ENCODE results near the gene PLEKHM1. TPM values are rescaled to one million over a fixed set of nuclear protein-coding genes. Genes with fewer than 3 reads are reported as not detected.

The PLEKHM1 gene
- total RNA-seq, 1 donor from 2014 or later = 37.0 TPM

DNA sequence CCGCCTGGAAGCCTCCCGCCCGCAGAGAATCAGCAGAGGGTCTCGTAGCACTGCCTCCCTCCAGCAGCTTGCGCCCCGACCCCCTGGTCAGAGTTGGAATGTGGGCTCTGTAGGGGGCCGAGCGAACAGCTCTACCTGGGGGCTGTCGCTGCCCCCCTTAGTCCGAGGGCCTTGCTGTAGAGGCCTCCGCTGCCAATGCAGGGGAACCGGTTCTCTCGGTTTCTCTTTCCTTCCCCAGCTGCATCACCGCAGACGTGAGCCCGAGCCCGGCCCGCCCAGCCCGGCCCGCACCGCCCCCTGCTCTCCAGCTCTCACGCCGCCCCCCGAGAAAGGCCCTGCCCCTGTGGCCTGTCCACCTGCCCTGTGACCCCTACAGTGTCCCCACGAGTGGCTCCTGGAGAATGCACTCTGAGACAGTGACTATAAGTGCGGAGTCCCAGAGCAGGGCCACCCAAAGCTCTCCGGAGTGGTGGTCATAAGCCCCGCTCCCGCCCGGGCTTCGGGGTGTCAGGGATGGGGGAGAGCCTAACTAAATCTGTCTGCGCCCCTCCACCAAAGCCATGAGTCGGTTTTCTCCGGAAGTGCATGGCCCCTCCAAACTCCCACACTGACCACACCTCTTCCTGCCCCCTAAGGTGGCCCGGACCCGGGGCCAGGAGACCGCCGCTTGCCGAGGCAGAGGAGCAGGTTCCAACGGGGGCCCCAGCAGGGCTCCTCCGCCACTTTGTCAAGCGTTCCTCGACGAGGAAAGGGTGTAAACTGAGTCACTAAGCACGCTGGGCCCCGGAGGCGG is 59.6 kb downstream of the PLEKHM1 start:
- Mint-ChIP-seq H3K27me3 (no peaks in the 10 kb centered on the region), H3K4me1 (peaks cover 21% of the 10 kb centered on the region), H3K36me3 (ENCODE audit: low read depth) (peaks cover 2% of the 10 kb centered on the region), H3K9me3 (no peaks in the 10 kb centered on the region), H3K4me3 (peak overlapping the region; percentile 85), H3K27ac (no peak overlapping the region)
- DNase-seq = peak; percentile 86
- intact Hi-C loops (cut with micrococcal nuclease) = no loop called here

DNA sequence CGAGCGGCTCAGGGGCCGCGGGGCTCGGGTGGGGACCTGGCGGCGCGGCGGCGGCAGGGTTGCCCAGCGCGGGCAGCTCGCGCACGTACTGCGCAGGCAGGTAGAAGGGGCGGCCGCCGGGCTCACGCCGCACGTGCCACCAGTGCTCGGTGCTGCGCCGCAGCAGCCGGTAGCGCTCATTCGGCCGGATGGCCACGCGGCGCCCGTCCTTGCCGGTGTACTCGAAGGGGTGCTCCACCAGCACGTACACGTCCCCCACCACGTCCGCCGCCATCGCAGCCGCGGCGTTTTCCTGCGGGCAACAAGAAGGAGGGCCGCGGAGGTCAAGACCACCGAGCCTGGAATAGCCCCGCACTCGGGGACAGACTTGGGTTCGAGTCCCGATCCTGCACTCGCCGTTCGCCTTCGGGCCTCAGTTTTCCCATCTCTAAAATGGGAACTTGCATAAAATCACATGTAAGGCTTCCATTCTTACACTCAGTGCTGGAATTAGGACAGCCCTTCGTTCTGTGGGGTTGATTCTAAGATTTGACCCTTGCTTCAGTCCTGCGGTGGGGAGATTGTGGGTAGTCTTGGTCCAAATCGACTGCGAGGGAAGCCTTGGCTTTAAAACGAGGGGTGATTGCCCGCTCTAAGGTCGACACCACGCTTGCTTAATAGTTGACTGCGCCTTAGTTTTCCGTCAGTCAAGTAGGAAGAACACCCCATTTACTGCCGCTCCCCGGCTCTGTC is 60.3 kb downstream of the PLEKHM1 start:
- Mint-ChIP-seq H3K27me3 (no peaks in the 10 kb centered on the region), H3K4me1 (peaks cover 21% of the 10 kb centered on the region), H3K36me3 (ENCODE audit: low read depth) (peaks cover 2% of the 10 kb centered on the region), H3K4me3 (peak overlapping the region; percentile 85), H3K9me3 (no peaks in the 10 kb centered on the region), H3K27ac (no peak overlapping the region)
- no peak for DNase-seq
- intact Hi-C loops (cut with micrococcal nuclease) = no loop called here

DNA sequence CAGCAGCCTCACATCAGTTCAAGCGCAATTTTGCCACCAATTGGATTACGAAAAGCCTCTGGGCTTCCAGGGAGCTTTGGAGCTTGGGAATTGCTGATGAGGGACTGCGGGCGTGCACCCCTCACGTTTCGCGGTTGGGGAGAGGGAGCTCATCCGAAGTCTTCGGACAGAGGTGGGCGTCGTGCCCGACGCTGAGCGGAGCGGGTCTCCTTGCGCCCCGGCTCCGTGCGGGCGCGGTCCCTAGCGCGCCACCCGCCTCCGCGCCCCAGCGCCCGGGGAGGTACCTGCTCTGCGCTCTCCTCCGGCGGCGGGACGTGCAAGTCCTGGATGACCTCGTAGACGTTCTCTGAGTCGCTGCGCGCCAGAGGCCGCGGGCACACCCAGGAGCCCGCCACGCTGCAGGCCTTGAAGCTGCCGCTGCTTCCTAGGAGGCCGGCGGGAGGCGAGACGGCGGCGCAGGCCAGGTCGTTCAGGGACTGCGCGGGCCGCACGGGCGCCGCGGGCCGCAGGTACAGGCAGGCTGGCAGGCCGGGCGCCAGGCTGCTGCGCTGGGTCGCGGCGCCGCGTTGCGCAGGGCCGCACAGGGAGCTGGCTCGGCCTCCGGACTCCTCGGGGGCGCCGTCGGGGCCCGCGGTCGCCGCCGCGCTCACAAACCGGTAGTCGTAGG is 61.0 kb downstream of the PLEKHM1 start:
- H3K4me3 Mint-ChIP-seq = no peak overlapping the region
- H3K9me3 Mint-ChIP-seq = no peaks in the 10 kb centered on the region
- no peak for DNase-seq
- H3K36me3 Mint-ChIP-seq (ENCODE audit: low read depth) = peaks cover 2% of the 10 kb centered on the region
- no peak overlapping the region for H3K27ac Mint-ChIP-seq
- H3K4me1 Mint-ChIP-seq = peaks cover 21% of the 10 kb centered on the region
- H3K27me3 Mint-ChIP-seq = no peaks in the 10 kb centered on the region
- intact Hi-C loops (cut with micrococcal nuclease) = loop anchor here (2.0 kb wide), 1 partner anchor 163 kb away; no protein-coding TSS in a partner anchor

DNA sequence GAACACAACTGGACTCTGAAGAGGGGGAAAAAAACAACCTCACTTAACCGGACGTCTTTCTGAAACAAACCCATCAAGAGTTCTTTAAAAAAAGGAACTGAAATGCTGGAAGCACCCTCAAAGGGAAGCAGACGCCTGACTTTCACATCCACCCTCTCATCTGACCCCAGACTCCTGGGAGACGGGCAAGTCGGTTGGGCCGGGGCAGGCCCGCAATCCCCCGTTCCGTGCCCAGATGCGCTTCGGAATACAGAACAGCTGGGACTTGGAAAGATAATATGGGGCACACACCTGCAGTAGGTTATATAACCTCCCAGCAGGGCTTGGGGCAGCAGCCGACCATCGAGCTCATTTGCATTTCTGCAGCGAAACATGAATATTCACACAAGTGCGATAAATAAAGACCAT is 61.6 kb downstream of the PLEKHM1 start:
- Mint-ChIP-seq H3K36me3 (ENCODE audit: low read depth) (peaks cover 2% of the 10 kb centered on the region), H3K9me3 (no peaks in the 10 kb centered on the region), H3K27ac (no peak overlapping the region), H3K27me3 (no peaks in the 10 kb centered on the region), H3K4me1 (peaks cover 21% of the 10 kb centered on the region), H3K4me3 (peak overlapping the region; percentile 72)
- no peak for DNase-seq
- intact Hi-C loops (cut with micrococcal nuclease) = loop anchor here (2.0 kb wide), 1 partner anchor 164 kb away; no protein-coding TSS in a partner anchor

DNA sequence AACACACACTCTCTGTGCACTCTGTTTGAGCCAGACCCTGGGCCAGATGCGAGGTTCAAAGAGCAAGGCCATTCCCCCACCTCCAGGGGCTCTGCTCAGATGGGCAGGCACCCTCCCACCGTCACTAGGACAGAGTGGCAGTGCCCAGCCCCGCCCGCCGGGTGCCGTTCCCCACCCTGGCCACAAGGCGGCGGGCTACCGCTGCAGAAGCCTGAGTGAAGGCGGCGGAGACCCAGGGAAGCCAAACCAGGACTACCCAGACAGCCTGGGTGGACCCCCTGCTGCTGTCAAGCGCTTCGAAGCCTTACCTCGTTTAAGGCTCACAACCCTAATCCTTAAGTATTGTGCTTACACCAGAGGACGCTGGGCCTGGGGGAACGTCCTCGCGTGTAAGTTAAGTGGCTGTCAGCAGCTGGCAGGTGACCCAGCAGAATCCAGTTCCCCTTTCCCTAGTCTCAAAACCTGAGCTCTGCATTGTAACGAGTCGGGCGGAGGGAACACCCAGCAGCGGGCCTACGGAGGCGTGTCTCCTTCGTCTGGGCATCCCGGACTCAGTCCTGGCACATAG is 62.4 kb downstream of the PLEKHM1 start:
- DNase-seq = peak; percentile 96
- Mint-ChIP-seq H3K9me3 (no peaks in the 10 kb centered on the region), H3K27ac (peak overlapping the region; percentile 67), H3K4me1 (peaks cover 21% of the 10 kb centered on the region), H3K27me3 (no peaks in the 10 kb centered on the region), H3K36me3 (ENCODE audit: low read depth) (peaks cover 2% of the 10 kb centered on the region), H3K4me3 (peak overlapping the region; percentile 72)
- intact Hi-C loops (cut with micrococcal nuclease) = loop anchor here (2.0 kb wide), 1 partner anchor 165 kb away; no protein-coding TSS in a partner anchor

DNA sequence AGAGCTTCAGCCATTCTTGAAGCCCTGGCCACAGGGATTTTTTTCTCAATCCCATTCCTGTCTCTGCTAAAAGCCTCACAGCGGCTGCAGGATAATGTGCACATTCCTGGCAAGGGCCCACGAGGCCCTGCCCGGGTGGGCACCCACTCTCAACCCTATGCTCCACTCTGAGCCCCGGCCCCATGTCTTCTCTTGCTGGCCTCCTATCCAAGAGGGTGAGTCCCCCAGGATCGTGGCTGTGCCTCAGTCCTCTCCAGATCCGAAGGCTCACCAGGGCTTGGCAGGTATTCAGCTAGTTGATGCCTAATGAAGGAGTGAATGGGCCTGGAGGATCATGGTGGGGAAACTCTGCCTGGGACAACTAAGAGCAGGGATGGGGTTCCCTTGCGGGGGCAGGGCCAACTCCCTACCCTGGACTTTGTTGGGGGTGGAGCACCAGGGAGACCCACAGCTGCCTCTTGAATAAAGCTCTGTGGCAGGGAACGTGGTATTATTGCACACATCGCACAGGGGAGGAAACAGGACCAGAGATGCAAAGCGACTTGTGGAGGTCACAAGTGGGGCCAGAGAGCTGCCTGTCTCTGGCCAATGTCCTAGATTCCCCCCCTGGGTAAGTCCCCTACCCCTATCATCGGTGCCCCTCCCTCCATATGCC is 63.2 kb downstream of the PLEKHM1 start:
- H3K4me3 Mint-ChIP-seq = no peak overlapping the region
- H3K36me3 Mint-ChIP-seq (ENCODE audit: low read depth) = peaks cover 4% of the 10 kb centered on the region
- peaks cover 21% of the 10 kb centered on the region for H3K4me1 Mint-ChIP-seq
- no peak overlapping the region for H3K27ac Mint-ChIP-seq
- intact Hi-C loops (cut with micrococcal nuclease) = no loop called here
- H3K27me3 Mint-ChIP-seq = no peaks in the 10 kb centered on the region
- no peak for DNase-seq
- no peaks in the 10 kb centered on the region for H3K9me3 Mint-ChIP-seq

DNA sequence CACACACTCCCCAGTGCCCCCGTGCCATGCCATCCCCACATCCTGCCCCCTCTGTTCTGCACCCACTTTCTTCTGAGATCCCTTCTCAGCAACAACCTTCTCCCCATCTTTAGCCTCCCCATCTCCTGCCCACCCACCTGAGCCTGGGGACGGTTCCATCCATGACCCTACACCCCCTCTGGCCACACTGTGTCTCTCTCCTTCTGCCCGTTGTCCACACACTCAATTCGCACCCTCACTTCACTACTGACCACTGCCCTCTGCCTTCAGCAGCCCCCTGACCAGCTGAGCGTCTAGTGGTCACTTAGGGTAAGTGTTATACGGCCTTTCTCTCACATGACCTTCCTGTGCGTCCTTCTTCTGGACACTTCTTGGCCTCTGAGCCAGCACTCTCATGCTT is 64.0 kb downstream of the PLEKHM1 start:
- no peak overlapping the region for H3K27ac Mint-ChIP-seq
- H3K4me1 Mint-ChIP-seq = peaks cover 21% of the 10 kb centered on the region
- no peak overlapping the region for H3K4me3 Mint-ChIP-seq
- no peak for DNase-seq
- no peaks in the 10 kb centered on the region for H3K9me3 Mint-ChIP-seq
- H3K36me3 Mint-ChIP-seq (ENCODE audit: low read depth) = peaks cover 4% of the 10 kb centered on the region
- H3K27me3 Mint-ChIP-seq = peaks cover under 1% of the 10 kb centered on the region
- intact Hi-C loops (cut with micrococcal nuclease) = no loop called here

DNA sequence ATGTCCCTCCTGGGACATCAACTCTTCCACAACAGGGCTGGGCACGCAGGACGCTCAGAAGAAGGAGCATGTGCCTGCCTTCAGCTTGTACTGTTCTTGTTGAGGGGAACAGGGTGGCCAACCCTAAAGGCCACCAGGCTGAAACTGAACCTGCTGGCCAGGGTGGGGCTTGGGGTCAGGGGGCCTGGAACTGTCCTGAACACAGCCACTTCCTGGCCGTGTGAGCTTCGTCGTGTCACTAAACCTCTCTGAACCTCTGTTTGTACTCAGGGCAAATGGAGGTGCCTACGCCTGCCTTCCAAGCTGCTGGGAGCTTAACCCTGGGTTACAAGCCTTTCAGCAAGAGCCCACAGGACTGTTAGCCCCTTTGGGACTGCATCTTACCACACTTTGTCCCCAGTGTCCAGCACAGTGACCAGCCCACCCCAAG is 64.5 kb downstream of the PLEKHM1 start:
- H3K27ac Mint-ChIP-seq = no peak overlapping the region
- H3K4me3 Mint-ChIP-seq = no peak overlapping the region
- peaks cover 2% of the 10 kb centered on the region for H3K27me3 Mint-ChIP-seq
- H3K36me3 Mint-ChIP-seq (ENCODE audit: low read depth) = peaks cover 4% of the 10 kb centered on the region
- intact Hi-C loops (cut with micrococcal nuclease) = no loop called here
- DNase-seq = no peak
- H3K4me1 Mint-ChIP-seq = peaks cover 18% of the 10 kb centered on the region
- no peaks in the 10 kb centered on the region for H3K9me3 Mint-ChIP-seq

DNA sequence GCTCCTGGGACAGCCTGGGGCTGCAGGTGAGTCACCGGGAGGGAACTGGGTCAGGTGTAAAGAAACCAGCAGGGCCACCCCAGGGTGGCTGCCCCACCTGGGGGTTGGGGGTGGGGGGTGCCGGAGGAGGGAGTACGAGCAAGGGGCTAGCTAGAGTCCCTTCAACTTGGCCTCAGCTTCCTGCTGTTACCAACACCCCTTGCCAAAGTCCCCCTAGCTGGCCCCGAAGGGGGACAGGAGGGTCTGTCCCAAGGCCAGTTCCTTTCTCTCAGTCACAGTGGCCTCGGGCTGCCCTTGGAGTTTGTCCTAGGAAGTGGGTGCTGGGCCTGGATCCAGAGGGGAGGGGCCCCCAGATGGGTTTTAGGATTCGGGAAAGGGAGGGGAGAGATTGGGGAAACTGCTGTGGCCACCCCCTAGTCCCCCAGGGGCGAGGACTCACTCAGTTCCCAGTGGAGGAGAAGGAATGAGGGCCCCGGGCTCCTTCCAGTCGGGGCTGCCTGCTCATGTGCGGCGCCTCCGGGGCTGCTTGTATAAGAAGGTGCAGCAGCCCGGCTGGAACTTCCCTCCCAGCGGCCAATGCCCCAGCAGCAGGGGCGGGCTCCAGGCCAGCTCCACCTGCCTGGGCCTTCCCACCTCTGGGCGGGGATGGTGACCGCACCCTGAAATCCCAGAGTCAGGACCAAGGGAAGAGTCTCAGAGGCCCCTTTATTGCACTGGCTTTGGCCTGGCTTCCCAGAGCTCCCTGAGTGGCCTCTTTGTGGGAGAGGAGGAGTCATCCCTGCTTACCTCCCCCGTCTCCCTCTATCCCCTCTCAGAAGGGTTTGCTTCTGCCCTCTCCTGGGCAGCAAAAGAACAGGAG is 65.2 kb downstream of the PLEKHM1 start:
- peaks cover 4% of the 10 kb centered on the region for H3K36me3 Mint-ChIP-seq (ENCODE audit: low read depth)
- H3K9me3 Mint-ChIP-seq = no peaks in the 10 kb centered on the region
- intact Hi-C loops (cut with micrococcal nuclease) = no loop called here
- H3K27me3 Mint-ChIP-seq = peaks cover 2% of the 10 kb centered on the region
- no peak overlapping the region for H3K4me3 Mint-ChIP-seq
- H3K4me1 Mint-ChIP-seq = peaks cover 13% of the 10 kb centered on the region
- no peak overlapping the region for H3K27ac Mint-ChIP-seq
- no peak for DNase-seq

DNA sequence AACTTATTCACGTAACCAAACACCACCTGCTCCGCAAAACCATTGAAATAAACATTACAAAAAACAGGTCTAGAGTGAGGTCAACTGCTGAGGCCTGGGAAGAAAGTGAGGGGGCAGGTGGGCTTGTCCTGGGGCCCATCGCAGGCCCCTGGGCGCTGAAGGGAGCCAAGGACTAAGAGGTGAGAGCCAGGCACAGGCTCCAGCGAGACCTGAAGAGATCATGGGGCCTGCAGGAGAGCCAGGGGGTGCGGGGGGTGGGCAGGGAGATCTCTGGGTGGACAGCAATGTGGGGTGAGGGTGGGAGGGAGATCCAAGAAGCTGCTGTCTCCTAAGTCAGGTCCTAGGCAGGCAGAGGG is 65.8 kb downstream of the PLEKHM1 start:
- no peak overlapping the region for H3K4me3 Mint-ChIP-seq
- peaks cover 2% of the 10 kb centered on the region for H3K27me3 Mint-ChIP-seq
- peaks cover 12% of the 10 kb centered on the region for H3K4me1 Mint-ChIP-seq
- no peaks in the 10 kb centered on the region for H3K9me3 Mint-ChIP-seq
- intact Hi-C loops (cut with micrococcal nuclease) = no loop called here
- H3K36me3 Mint-ChIP-seq (ENCODE audit: low read depth) = peaks cover 4% of the 10 kb centered on the region
- H3K27ac Mint-ChIP-seq = no peak overlapping the region
- no peak for DNase-seq

DNA sequence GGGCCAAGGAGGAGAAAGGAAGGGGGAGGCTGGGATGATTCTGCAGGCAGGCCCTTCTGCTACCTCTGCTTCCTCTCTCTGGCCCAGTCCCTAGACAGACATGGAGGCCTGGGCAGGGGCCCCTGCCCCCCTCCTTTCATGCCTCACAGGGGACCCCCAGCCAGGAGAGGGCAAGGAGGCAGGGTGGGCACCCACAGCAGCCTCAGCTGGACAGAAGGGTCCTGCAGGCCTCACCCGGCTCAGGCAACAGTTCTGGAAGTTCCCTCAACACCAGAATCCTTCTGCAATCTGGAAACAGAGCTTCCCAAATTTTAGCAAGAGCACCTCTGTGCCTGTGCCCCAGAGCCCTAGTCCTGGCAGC is 66.6 kb downstream of the PLEKHM1 start:
- no peak overlapping the region for H3K27ac Mint-ChIP-seq
- H3K27me3 Mint-ChIP-seq = peaks cover 2% of the 10 kb centered on the region
- H3K4me1 Mint-ChIP-seq = peaks cover 12% of the 10 kb centered on the region
- peaks cover 4% of the 10 kb centered on the region for H3K36me3 Mint-ChIP-seq (ENCODE audit: low read depth)
- H3K4me3 Mint-ChIP-seq = no peak overlapping the region
- H3K9me3 Mint-ChIP-seq = no peaks in the 10 kb centered on the region
- intact Hi-C loops (cut with micrococcal nuclease) = no loop called here
- DNase-seq = no peak

DNA sequence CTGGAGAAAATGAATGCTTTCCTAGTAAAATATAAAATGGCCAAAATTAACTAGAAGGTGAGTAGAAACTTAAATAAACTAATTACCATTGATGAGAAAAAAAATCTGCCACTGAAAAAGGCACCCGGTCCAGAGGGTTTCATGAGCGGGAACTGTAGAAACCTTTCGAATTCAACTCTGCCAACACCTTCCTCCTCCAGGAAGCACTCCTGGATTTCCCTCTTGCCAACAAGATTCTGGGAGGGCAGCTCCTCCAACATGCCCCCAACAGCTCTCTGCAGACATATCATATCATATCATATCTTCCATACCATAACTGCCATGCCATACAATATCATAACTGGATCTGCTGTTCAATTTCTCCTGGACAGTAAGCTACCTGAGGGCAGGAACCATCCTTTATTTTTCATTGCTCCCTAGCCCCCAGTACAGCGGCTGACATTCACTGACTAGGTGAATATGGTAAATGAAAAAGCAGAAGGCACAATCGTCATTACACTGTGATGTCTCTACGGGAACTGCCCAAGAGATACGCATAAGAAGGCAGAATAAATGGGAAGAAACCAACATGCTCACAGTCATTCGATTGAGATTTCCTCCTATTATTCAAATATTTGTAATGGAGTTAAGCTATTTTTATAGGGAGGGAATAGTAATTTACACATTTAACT is 67.1 kb downstream of the PLEKHM1 start:
- no peak for DNase-seq
- Mint-ChIP-seq H3K27ac (no peak overlapping the region), H3K27me3 (peaks cover 2% of the 10 kb centered on the region), H3K36me3 (ENCODE audit: low read depth) (peaks cover 2% of the 10 kb centered on the region), H3K4me1 (peaks cover 7% of the 10 kb centered on the region), H3K9me3 (no peaks in the 10 kb centered on the region), H3K4me3 (no peak overlapping the region)
- intact Hi-C loops (cut with micrococcal nuclease) = no loop called here

Data from activated CD4-positive, alpha-beta T cell treated with anti-CD3 and anti-CD28 coated beads, Interleukin-2, amount 10 ng/mL, durations not matched to agents 24 days and 14 days (primary cell).